Measurements from ENCODE around the gene KIF27.
A peak's percentile ranks its signal among the peaks of the same experiment; 100 is the strongest.
"Not testable (repeated sequence)": the region's sequence is repeated elsewhere in the genome, so short reads cannot be mapped to it uniquely, and the experiment has no call there.

Gene KIF27

GRCh38 chr9:83920927-83921707 lies at the start of gene KIF27:
Gene KIF27 (minus strand): TSS chr9:83921432. CDS start chr9:83915591, 5,841 bp downstream.
- FAIRE-seq: no peak

- FAIRE-seq: no peak
Observed at GRCh38 chr9:83969602-83970001, 48.4 kb upstream of the KIF27 start.

- FAIRE-seq: no peak
Observed at GRCh38 chr9:83967073-83967472, 45.8 kb upstream of the KIF27 start.

- no peak for FAIRE-seq
Observed at GRCh38 chr9:83966209-83966582, 45.0 kb upstream of the KIF27 start.

GRCh38 chr9:83965350-83966208 lies 44.3 kb upstream of the KIF27 start:
- FAIRE-seq: no peak

GRCh38 chr9:83964973-83965349 lies 43.7 kb upstream of the KIF27 start:
- FAIRE-seq: no peak

GRCh38 chr9:83962165-83962564 lies 40.9 kb upstream of the KIF27 start:
- no peak for FAIRE-seq

- FAIRE-seq: no peak
Observed at GRCh38 chr9:83960991-83961390, 39.8 kb upstream of the KIF27 start.

- no peak for FAIRE-seq
Observed at GRCh38 chr9:83959061-83959460, 37.8 kb upstream of the KIF27 start.

- no peak for FAIRE-seq
Observed at GRCh38 chr9:83957248-83957513, 35.9 kb upstream of the KIF27 start.

- FAIRE-seq: no peak
Observed at GRCh38 chr9:83956436-83957247, 35.4 kb upstream of the KIF27 start.

GRCh38 chr9:83956086-83956435 lies 34.8 kb upstream of the KIF27 start:
- FAIRE-seq: no peak

- not testable (repeated sequence) for FAIRE-seq
Observed at GRCh38 chr9:83948096-83948495, 26.9 kb upstream of the KIF27 start.

- no peak for FAIRE-seq
Observed at GRCh38 chr9:83940590-83941303, 19.5 kb upstream of the KIF27 start.

- FAIRE-seq: peak; percentile 86
Observed at GRCh38 chr9:83937861-83938455, 16.7 kb upstream of the KIF27 start.

GRCh38 chr9:83936523-83936922 lies 15.3 kb upstream of the KIF27 start:
- FAIRE-seq: no peak

GRCh38 chr9:83935276-83935935 lies 14.2 kb upstream of the KIF27 start:
- FAIRE-seq: no peak

GRCh38 chr9:83934569-83935275 lies 13.5 kb upstream of the KIF27 start:
- FAIRE-seq: no peak

GRCh38 chr9:83933790-83934189 lies 12.6 kb upstream of the KIF27 start:
- no peak for FAIRE-seq

GRCh38 chr9:83932851-83933250 lies 11.6 kb upstream of the KIF27 start:
- no peak for FAIRE-seq

GRCh38 chr9:83932011-83932410 lies 10.8 kb upstream of the KIF27 start:
- FAIRE-seq: no peak
